SK-N-SH (cell line): Measurements from ENCODE around the gene DUSP2.

Experiments
- ELF1 ChIP-seq: IDR thresholded peaks from 2 replicates; pipeline ENCODE4 v1.4.0; 2012
- FOXM1 ChIP-seq: IDR thresholded peaks from 2 replicates; pipeline ENCODE4 v1.4.0; 2012; ENCODE audit warnings: low read depth, mild to moderate bottlenecking
- JUND ChIP-seq: IDR thresholded peaks from 2 replicates; pipeline ENCODE4 v1.4.0; 2012
- NFIC ChIP-seq: IDR thresholded peaks from 2 replicates; pipeline ENCODE4 v1.4.0; 2012; ENCODE audit warnings: borderline replicate concordance
- TF ChIP-seq, protein P1 (sequence below): IDR thresholded peaks from 2 replicates; pipeline ENCODE4 v1.6.1; 2012; ENCODE audit warnings: mild to moderate bottlenecking, low read depth, low read length, moderate library complexity
- TF ChIP-seq, protein P2 (sequence below): fragments of 200-600 bp; sonication (generic); IDR thresholded peaks from 2 replicates; pipeline ENCODE4 v1.6.1; 2017; ENCODE audit warnings: antibody characterized with exemption, mild to moderate bottlenecking, moderate library complexity

DNA sequence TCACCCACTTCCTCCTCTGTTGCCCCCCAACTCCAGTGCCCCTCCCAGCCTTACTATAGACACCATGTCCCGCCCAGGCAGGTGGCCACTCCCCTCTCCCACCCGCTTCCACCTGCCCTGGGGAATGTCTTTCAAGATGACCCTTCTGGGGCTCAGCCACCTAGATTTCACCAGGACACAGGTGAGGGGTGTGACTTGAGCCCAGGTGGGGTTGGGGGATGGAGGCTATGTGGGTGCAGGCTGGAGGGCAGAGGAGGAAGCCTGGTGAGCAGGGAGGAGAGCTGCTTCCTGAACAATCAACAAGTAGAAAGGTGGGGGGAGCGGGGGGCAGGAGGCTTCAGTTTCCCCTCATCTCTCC is 37.6 kb downstream of the DUSP2 start:
- TF ChIP-seq NFIC (no peak), FOXM1 (no peak), ELF1 (no peak), JUND (no peak)
- TF ChIP-seq, protein P1, sequence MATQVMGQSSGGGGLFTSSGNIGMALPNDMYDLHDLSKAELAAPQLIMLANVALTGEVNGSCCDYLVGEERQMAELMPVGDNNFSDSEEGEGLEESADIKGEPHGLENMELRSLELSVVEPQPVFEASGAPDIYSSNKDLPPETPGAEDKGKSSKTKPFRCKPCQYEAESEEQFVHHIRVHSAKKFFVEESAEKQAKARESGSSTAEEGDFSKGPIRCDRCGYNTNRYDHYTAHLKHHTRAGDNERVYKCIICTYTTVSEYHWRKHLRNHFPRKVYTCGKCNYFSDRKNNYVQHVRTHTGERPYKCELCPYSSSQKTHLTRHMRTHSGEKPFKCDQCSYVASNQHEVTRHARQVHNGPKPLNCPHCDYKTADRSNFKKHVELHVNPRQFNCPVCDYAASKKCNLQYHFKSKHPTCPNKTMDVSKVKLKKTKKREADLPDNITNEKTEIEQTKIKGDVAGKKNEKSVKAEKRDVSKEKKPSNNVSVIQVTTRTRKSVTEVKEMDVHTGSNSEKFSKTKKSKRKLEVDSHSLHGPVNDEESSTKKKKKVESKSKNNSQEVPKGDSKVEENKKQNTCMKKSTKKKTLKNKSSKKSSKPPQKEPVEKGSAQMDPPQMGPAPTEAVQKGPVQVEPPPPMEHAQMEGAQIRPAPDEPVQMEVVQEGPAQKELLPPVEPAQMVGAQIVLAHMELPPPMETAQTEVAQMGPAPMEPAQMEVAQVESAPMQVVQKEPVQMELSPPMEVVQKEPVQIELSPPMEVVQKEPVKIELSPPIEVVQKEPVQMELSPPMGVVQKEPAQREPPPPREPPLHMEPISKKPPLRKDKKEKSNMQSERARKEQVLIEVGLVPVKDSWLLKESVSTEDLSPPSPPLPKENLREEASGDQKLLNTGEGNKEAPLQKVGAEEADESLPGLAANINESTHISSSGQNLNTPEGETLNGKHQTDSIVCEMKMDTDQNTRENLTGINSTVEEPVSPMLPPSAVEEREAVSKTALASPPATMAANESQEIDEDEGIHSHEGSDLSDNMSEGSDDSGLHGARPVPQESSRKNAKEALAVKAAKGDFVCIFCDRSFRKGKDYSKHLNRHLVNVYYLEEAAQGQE, result no peak
- TF ChIP-seq, protein P2, sequence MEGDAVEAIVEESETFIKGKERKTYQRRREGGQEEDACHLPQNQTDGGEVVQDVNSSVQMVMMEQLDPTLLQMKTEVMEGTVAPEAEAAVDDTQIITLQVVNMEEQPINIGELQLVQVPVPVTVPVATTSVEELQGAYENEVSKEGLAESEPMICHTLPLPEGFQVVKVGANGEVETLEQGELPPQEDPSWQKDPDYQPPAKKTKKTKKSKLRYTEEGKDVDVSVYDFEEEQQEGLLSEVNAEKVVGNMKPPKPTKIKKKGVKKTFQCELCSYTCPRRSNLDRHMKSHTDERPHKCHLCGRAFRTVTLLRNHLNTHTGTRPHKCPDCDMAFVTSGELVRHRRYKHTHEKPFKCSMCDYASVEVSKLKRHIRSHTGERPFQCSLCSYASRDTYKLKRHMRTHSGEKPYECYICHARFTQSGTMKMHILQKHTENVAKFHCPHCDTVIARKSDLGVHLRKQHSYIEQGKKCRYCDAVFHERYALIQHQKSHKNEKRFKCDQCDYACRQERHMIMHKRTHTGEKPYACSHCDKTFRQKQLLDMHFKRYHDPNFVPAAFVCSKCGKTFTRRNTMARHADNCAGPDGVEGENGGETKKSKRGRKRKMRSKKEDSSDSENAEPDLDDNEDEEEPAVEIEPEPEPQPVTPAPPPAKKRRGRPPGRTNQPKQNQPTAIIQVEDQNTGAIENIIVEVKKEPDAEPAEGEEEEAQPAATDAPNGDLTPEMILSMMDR, result no peak
